Trophoblast cell (in vitro differentiated cells and primary cell): ENCODE results near the gene GUK1.

Source experiments
- DNase-seq, 2 donors: peaks; one replicate each; pipeline ENCODE4 v3.0.0-alpha.2; 2016
- H2AFZ ChIP-seq: 2 replicates; pipeline ENCODE4 v1.6.1; 2013; ENCODE audit warnings: low read length, moderate library complexity, mild to moderate bottlenecking; ENCODE audit not compliant: insufficient read depth, poor library complexity
- H2AK5ac ChIP-seq: 2 replicates; pipeline ENCODE4 v1.6.1; 2013; ENCODE audit warnings: mild to moderate bottlenecking, low read length
- H2BK120ac ChIP-seq: 2 replicates; pipeline ENCODE4 v1.6.1; 2013; ENCODE audit warnings: low read length, mild to moderate bottlenecking, moderate library complexity; ENCODE audit not compliant: insufficient read depth, poor library complexity
- H2BK12ac ChIP-seq: 2 replicates; pipeline ENCODE4 v1.6.1; 2013; ENCODE audit warnings: mild to moderate bottlenecking, low read length, moderate library complexity
- H2BK5ac ChIP-seq: 2 replicates; pipeline ENCODE4 v1.6.1; 2013; ENCODE audit warnings: low read length, low read depth, moderate library complexity, mild to moderate bottlenecking; ENCODE audit not compliant: poor library complexity
- H3K14ac ChIP-seq: 2 replicates; pipeline ENCODE4 v1.6.1; 2013; ENCODE audit warnings: mild to moderate bottlenecking, low read length
- H3K18ac ChIP-seq: 2 replicates; pipeline ENCODE4 v1.6.1; 2013; ENCODE audit warnings: mild to moderate bottlenecking, low read length
- H3K23ac ChIP-seq: 2 replicates; pipeline ENCODE4 v1.6.1; 2013; ENCODE audit warnings: low read length
- H3K27ac ChIP-seq: 2 replicates; pipeline ENCODE4 v1.5.1; 2013; ENCODE audit warnings: low read depth, mild to moderate bottlenecking, inconsistent platforms, low read length, moderate library complexity
- H3K27me3 ChIP-seq: 2 replicates; pipeline ENCODE4 v1.6.1; 2013; ENCODE audit warnings: inconsistent platforms, mild to moderate bottlenecking, low read length, moderate library complexity; ENCODE audit not compliant: insufficient read depth
- H3K36me3 ChIP-seq, 2 experiments: 1 replicate in 1 of 2; 2 replicates in 1 of 2; pipeline ENCODE4 v1.6.1; 2013; ENCODE audit warnings: low read length in 2 of 2, mild to moderate bottlenecking in 2 of 2, moderate library complexity in 1 of 2; ENCODE audit not compliant: insufficient read depth in 2 of 2, control insufficient read depth in 1 of 2
- H3K4ac ChIP-seq: 2 replicates; pipeline ENCODE4 v1.6.1; 2013; ENCODE audit warnings: low read depth, mild to moderate bottlenecking, low read length, moderate library complexity
- H3K4me1 ChIP-seq, 2 experiments: 1 replicate in 1 of 2; 2 replicates in 1 of 2; pipeline ENCODE4 v1.6.1; 2013; ENCODE audit warnings: low read length in 2 of 2, mild to moderate bottlenecking in 2 of 2, moderate library complexity in 1 of 2; ENCODE audit not compliant: insufficient read depth in 2 of 2, control insufficient read depth in 1 of 2
- H3K4me2 ChIP-seq: 2 replicates; pipeline ENCODE4 v1.6.1; 2013; ENCODE audit warnings: inconsistent platforms, mild to moderate bottlenecking, low read length, moderate library complexity
- H3K4me3 ChIP-seq: 2 replicates; pipeline ENCODE4 v1.5.1; 2013; ENCODE audit warnings: mild to moderate bottlenecking, low read depth, low read length, inconsistent platforms
- H3K79me1 ChIP-seq: one replicate; pipeline ENCODE4 v1.6.1; 2013; ENCODE audit warnings: low read length
- H3K79me2 ChIP-seq: 2 replicates; pipeline ENCODE4 v1.6.1; 2013; ENCODE audit warnings: low read length, mild to moderate bottlenecking; ENCODE audit not compliant: control insufficient read depth, insufficient read depth, poor library complexity
- H3K9ac ChIP-seq: 2 replicates; pipeline ENCODE4 v1.6.1; 2013; ENCODE audit warnings: mild to moderate bottlenecking, low read length
- H3K9me3 ChIP-seq: 2 replicates; pipeline ENCODE4 v1.6.1; 2013; ENCODE audit warnings: low read depth, mild to moderate bottlenecking, control low read depth, inconsistent platforms, low read length; ENCODE audit not compliant: insufficient read depth
- H4K12ac ChIP-seq: 2 replicates; pipeline ENCODE4 v1.6.1; 2013; ENCODE audit warnings: low read depth, mild to moderate bottlenecking, low read length, moderate library complexity
- H4K8ac ChIP-seq: 2 replicates; pipeline ENCODE4 v1.6.1; 2013; ENCODE audit warnings: low read depth, mild to moderate bottlenecking, low read length, moderate library complexity
- H4K91ac ChIP-seq: one replicate; pipeline ENCODE4 v1.6.1; 2013; ENCODE audit warnings: low read depth, mild to moderate bottlenecking, low read length, moderate library complexity
- WGBS: extraction: QIAGEN DNeasy Blood & Tissue Kit; methylation state at CpG from one replicate; pipeline ENCODE4 v1.1.7; 2013; ENCODE audit warnings: missing lambda C conversion rate; ENCODE audit not compliant: insufficient read length, insufficient coverage; ENCODE audit errors: extremely low coverage; 5-methylcytosine and 5-hydroxymethylcytosine counted together

GUK1 gene

GRCh38 chr1:228100822-228101613, 39.1 kb upstream of the GUK1 start:
- Histone ChIP-seq H2AFZ (no peak overlapping the region), H3K18ac (no peak overlapping the region), H3K27me3 (no peaks in the 10 kb centered on the region), H2BK5ac (no peak overlapping the region), H2BK12ac (no peak overlapping the region), H3K14ac (no peak overlapping the region), H3K4me1 (peaks cover 10 to 11% of the 10 kb centered on the region in 2 experiments), H2AK5ac (no peak overlapping the region), H4K91ac (no peak overlapping the region), H3K4ac (no peak overlapping the region), H3K4me2 (no peak overlapping the region), H3K23ac (no peak overlapping the region), H3K4me3 (no peak overlapping the region), H4K12ac (no peak overlapping the region), H3K79me2 (peaks cover 14% of the 10 kb centered on the region), H3K79me1 (peaks cover 11% of the 10 kb centered on the region), H4K8ac (no peak overlapping the region), H3K9me3 (peaks cover 2% of the 10 kb centered on the region), H3K36me3 (peaks cover 48 to 53% of the 10 kb centered on the region in 2 experiments), H2BK120ac (no peak overlapping the region), H3K27ac (no peak overlapping the region), H3K9ac (no peak overlapping the region)
- WGBS, result no CpG with 5 or more reads among the region's 12 CpGs
- DNase-seq, result no peak

- Histone ChIP-seq H3K4me3 (no peak overlapping the region), H3K79me2 (peaks cover 9% of the 10 kb centered on the region), H2AFZ (no peak overlapping the region), H3K18ac (no peak overlapping the region), H3K27ac (no peak overlapping the region), H3K4ac (no peak overlapping the region), H3K23ac (no peak overlapping the region), H4K91ac (no peak overlapping the region), H4K8ac (no peak overlapping the region), H3K27me3 (no peaks in the 10 kb centered on the region), H3K9me3 (peaks cover 2% of the 10 kb centered on the region), H3K4me2 (peak overlapping the region; percentile 81), H2AK5ac (no peak overlapping the region), H3K36me3 (peaks cover 52 to 53% of the 10 kb centered on the region in 2 experiments), H3K4me1 (peaks cover 10 to 11% of the 10 kb centered on the region in 2 experiments), H3K79me1 (peaks cover 11% of the 10 kb centered on the region), H3K14ac (no peak overlapping the region), H2BK120ac (no peak overlapping the region), H2BK5ac (no peak overlapping the region), H2BK12ac (no peak overlapping the region), H3K9ac (no peak overlapping the region), H4K12ac (no peak overlapping the region)
- DNase-seq, result no peak
- WGBS, result no CpG with 5 or more reads among the region's 15 CpGs
Measured at GRCh38 chr1:228101614-228101993, 38.5 kb upstream of the GUK1 start.

- H2AFZ ChIP-seq, result peak overlapping the region; percentile 11
- H3K4me1 ChIP-seq, result peaks cover 10 to 11% of the 10 kb centered on the region in 2 experiments
- peaks cover 7% of the 10 kb centered on the region for H3K79me2 ChIP-seq
- H3K4me2 ChIP-seq, result peak overlapping the region; percentile 81
- H4K8ac ChIP-seq, result peak overlapping the region; percentile 65
- no peak overlapping the region for H2BK12ac ChIP-seq
- peak overlapping the region; percentile 8 for H3K9ac ChIP-seq
- H3K18ac ChIP-seq, result no peak overlapping the region
- DNase-seq, result peak; percentile 30 to 58
- H3K9me3 ChIP-seq, result peaks cover 2% of the 10 kb centered on the region
- peak overlapping the region; percentile 35 for H2AK5ac ChIP-seq
- H3K79me1 ChIP-seq, result peaks cover 11% of the 10 kb centered on the region
- H4K12ac ChIP-seq, result no peak overlapping the region
- peaks cover 48 to 49% of the 10 kb centered on the region in 2 experiments for H3K36me3 ChIP-seq
- peak overlapping the region; percentile 20 for H3K14ac ChIP-seq
- peak overlapping the region; percentile 98 for H3K4me3 ChIP-seq
- H3K23ac ChIP-seq, result no peak overlapping the region
- no peak overlapping the region for H2BK5ac ChIP-seq
- no peak overlapping the region for H4K91ac ChIP-seq
- H3K27me3 ChIP-seq, result no peaks in the 10 kb centered on the region
- peak overlapping the region; percentile 44 for H3K4ac ChIP-seq
- H2BK120ac ChIP-seq, result peak overlapping the region; percentile 15
- peak overlapping the region; percentile 7 for H3K27ac ChIP-seq
- WGBS, result no CpG with 5 or more reads among the region's 73 CpGs
Measured at GRCh38 chr1:228101994-228102790, 37.9 kb upstream of the GUK1 start.

GRCh38 chr1:228102791-228103620, 37.1 kb upstream of the GUK1 start, which contains the start of gene C1orf35:
Gene C1orf35 (minus strand): TSS chr1:228103325. CDS start chr1:228103227, 98 bp downstream.
- peaks cover 10 to 11% of the 10 kb centered on the region in 2 experiments for H3K4me1 ChIP-seq
- peak within 1 kb of the TSS; percentile 88 for H4K12ac ChIP-seq
- H3K4ac ChIP-seq, result peak within 1 kb of the TSS; percentile 55
- WGBS, result no CpG with 5 or more reads among the region's 104 CpGs
- peak within 1 kb of the TSS; percentile 87 for H2AFZ ChIP-seq
- peak within 1 kb of the TSS; percentile 90 for H4K8ac ChIP-seq
- peaks cover 2% of the 10 kb centered on the region for H3K9me3 ChIP-seq
- H3K36me3 ChIP-seq, result peaks cover 46 to 47% of the 10 kb centered on the region in 2 experiments
- peak within 1 kb of the TSS; percentile 35 for H2AK5ac ChIP-seq
- peak within 1 kb of the TSS; percentile 98 for H3K4me3 ChIP-seq
- H2BK12ac ChIP-seq, result no peak within 1 kb of the TSS
- no peak within 1 kb of the TSS for H3K23ac ChIP-seq
- peaks cover 7% of the 10 kb centered on the region for H3K79me2 ChIP-seq
- H3K27ac ChIP-seq, result peak within 1 kb of the TSS; percentile 57
- peak within 1 kb of the TSS; percentile 83 for H3K14ac ChIP-seq
- H3K4me2 ChIP-seq, result peak within 1 kb of the TSS; percentile 81
- no peaks in the 10 kb centered on the region for H3K27me3 ChIP-seq
- DNase-seq, result peak; percentile 94 to 97
- H3K79me1 ChIP-seq, result peaks cover 11% of the 10 kb centered on the region
- peak within 1 kb of the TSS; percentile 49 for H2BK120ac ChIP-seq
- H4K91ac ChIP-seq, result peak within 1 kb of the TSS; percentile 82
- peak within 1 kb of the TSS; percentile 49 for H3K18ac ChIP-seq
- H2BK5ac ChIP-seq, result peak within 1 kb of the TSS; percentile 69
- H3K9ac ChIP-seq, result peak within 1 kb of the TSS; percentile 61
